Body of pancreas (tissue), 4 donors: Measurements from ENCODE around the gene EFNA5.

Experiments used
- CTCF ChIP-seq, 7 experiments: fragments of 450-650 bp in 4 of 7; fragments of 200-600 bp in 3 of 7; sonication (generic) in 3 of 7; IDR thresholded peaks; one replicate each; pipeline ENCODE4 v1.5.1; 2016 to 2019; ENCODE audit warnings: antibody characterized with exemption in 7 of 7
- POLR2A ChIP-seq, 3 donors: fragments of 450-650 bp; IDR thresholded peaks; one replicate each; pipeline ENCODE4 v1.6.1; 2016; ENCODE audit warnings: antibody characterized with exemption in 3 of 3, mild to moderate bottlenecking in 2 of 3

DNA sequence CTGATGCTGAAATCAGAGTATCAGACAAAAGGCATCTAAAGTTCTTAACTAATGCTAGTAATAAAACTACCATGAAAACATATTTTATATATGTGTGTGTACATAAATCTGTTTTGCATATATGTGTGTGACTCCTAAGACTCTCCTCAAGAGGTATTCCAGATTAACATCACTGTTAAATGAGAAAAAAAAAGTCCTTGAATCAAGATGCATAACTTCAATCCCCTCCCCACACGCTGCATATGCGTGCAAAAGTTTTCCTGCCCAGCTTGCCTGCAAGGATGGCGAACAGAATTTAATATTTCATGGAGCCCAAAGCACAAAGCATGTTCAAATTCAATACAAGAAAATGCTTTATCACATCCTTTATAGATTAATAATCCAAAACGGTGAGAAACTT lies 34.7 kb downstream of the EFNA5 start:
- TF ChIP-seq CTCF (IDR thresholded peaks at IDR 0.05): no peak
- no peak for TF ChIP-seq POLR2A (IDR thresholded peaks at IDR 0.05)
